ENCODE data around the gene FAM53A.

FAM53A gene

GRCh38 chr4:1727117-1728031, 43.3 kb upstream of the FAM53A start:
- Mint-ChIP-seq H3K36me3 (ENCODE audit: low read depth) (peaks cover 40% of the 10 kb centered on the region), H3K27ac (no peak overlapping the region), H3K4me1 (peaks cover 21% of the 10 kb centered on the region), H3K4me3 (no peak overlapping the region), H3K9me3 (no peaks in the 10 kb centered on the region), H3K27me3 (ENCODE audit: low read depth) (no peaks in the 10 kb centered on the region)
- no peak for TF ChIP-seq CTCF (IDR thresholded peaks at IDR 0.05; ENCODE audit: unreplicated experiment in 3 of 3)

- peak; percentile 93 to 99 (median 95) for TF ChIP-seq CTCF (IDR thresholded peaks at IDR 0.05; ENCODE audit: unreplicated experiment in 3 of 3)
- H3K9me3 Mint-ChIP-seq: no peaks in the 10 kb centered on the region
- no peaks in the 10 kb centered on the region for H3K27me3 Mint-ChIP-seq (ENCODE audit: low read depth)
- H3K36me3 Mint-ChIP-seq (ENCODE audit: low read depth): peaks cover 31% of the 10 kb centered on the region
- H3K4me1 Mint-ChIP-seq: peaks cover 26% of the 10 kb centered on the region
- peak overlapping the region in 2 of 3 experiments; percentile 23 to 35 for H3K4me3 Mint-ChIP-seq
- H3K27ac Mint-ChIP-seq: peak overlapping the region; percentile 14 to 91 (median 59)
These were observed 42.2 kb upstream of the FAM53A start for GRCh38 chr4:1726146-1726934.

GRCh38 chr4:1725521-1725920, 41.4 kb upstream of the FAM53A start:
- no peak for TF ChIP-seq CTCF (IDR thresholded peaks at IDR 0.05; ENCODE audit: unreplicated experiment in 3 of 3)
- H3K4me3 Mint-ChIP-seq: peak overlapping the region in 1 of 3 experiments; percentile 62
- no peak overlapping the region for H3K27ac Mint-ChIP-seq
- no peaks in the 10 kb centered on the region for H3K9me3 Mint-ChIP-seq
- peaks cover 26% of the 10 kb centered on the region for H3K4me1 Mint-ChIP-seq
- H3K27me3 Mint-ChIP-seq (ENCODE audit: low read depth): no peaks in the 10 kb centered on the region
- peaks cover 26% of the 10 kb centered on the region for H3K36me3 Mint-ChIP-seq (ENCODE audit: low read depth)

GRCh38 chr4:1723131-1723801, 39.2 kb upstream of the FAM53A start:
- Mint-ChIP-seq H3K4me1 (peaks cover 25% of the 10 kb centered on the region), H3K27me3 (ENCODE audit: low read depth) (no peaks in the 10 kb centered on the region), H3K9me3 (no peaks in the 10 kb centered on the region), H3K36me3 (ENCODE audit: low read depth) (peaks cover 16% of the 10 kb centered on the region), H3K4me3 (peak overlapping the region; percentile 91 to 92 (median 91)), H3K27ac (no peak overlapping the region)
- no peak for TF ChIP-seq CTCF (IDR thresholded peaks at IDR 0.05; ENCODE audit: unreplicated experiment in 3 of 3)

GRCh38 chr4:1722551-1723118, 38.5 kb upstream of the FAM53A start:
- peaks cover 12% of the 10 kb centered on the region for H3K36me3 Mint-ChIP-seq (ENCODE audit: low read depth)
- peak overlapping the region; percentile 91 to 92 (median 91) for H3K4me3 Mint-ChIP-seq
- no peaks in the 10 kb centered on the region for H3K9me3 Mint-ChIP-seq
- peaks cover 25% of the 10 kb centered on the region for H3K4me1 Mint-ChIP-seq
- peak overlapping the region; percentile 23 to 57 (median 50) for H3K27ac Mint-ChIP-seq
- TF ChIP-seq CTCF (IDR thresholded peaks at IDR 0.05; ENCODE audit: unreplicated experiment in 3 of 3): no peak
- H3K27me3 Mint-ChIP-seq (ENCODE audit: low read depth): no peaks in the 10 kb centered on the region
